Head of caudate nucleus (tissue), 42 donors: ENCODE results near the gene NFE2.
A peak's percentile ranks its signal among the peaks of the same experiment; 100 is the strongest.
"Not testable (repeated sequence)": the region's sequence is repeated elsewhere in the genome, so short reads cannot be mapped to it uniquely, and the experiment has no call there.

Experiments used
- DNase-seq, 42 donors: peaks; one replicate each; pipeline versions ENCODE4 v3.0.0 to v3.0.0-alpha.2; 2020 to 2021; ENCODE audit warnings: mixed read lengths in 7 of 42
- intact Hi-C: fragments of 100-400 bp; cut with DNase I; formaldehyde crosslinking; loops from one replicate; pipeline ENCODE4 v1.15.0; 2022

The NFE2 gene

GRCh38 chr12:54286042-54287030 is 14.5 kb downstream of the NFE2 start:
- peak in 1 of 42 donors; percentile 21 for DNase-seq
- intact Hi-C loops: no loop called here

- intact Hi-C loops: no loop called here
- no peak for DNase-seq
Observed at GRCh38 chr12:54285150-54286041, 15.4 kb downstream of the NFE2 start.

GRCh38 chr12:54284070-54284780 is 16.6 kb downstream of the NFE2 start:
- intact Hi-C loops: loop anchor here (5.0 kb wide), 1 partner anchor 43 kb away; the partner anchor contains the start of gene COPZ1
- not testable (repeated sequence) for DNase-seq

- intact Hi-C loops: loop anchor here (5.0 kb wide), 1 partner anchor 44 kb away; the partner anchor contains the start of gene COPZ1
- DNase-seq: no peak
Observed at GRCh38 chr12:54282949-54283593, 17.7 kb downstream of the NFE2 start.

- intact Hi-C loops: loop anchor here (5.0 kb wide), 1 partner anchor 46 kb away; the partner anchor contains the start of gene COPZ1
- DNase-seq: not testable (repeated sequence)
Observed at GRCh38 chr12:54281694-54282093, 19.1 kb downstream of the NFE2 start.

GRCh38 chr12:54281261-54281638 is 19.6 kb downstream of the NFE2 start:
- intact Hi-C loops: loop anchor here (5.0 kb wide), 1 partner anchor 46 kb away; the partner anchor contains the start of gene COPZ1
- not testable (repeated sequence) for DNase-seq

- intact Hi-C loops: loop anchor here (1.0 to 5.0 kb wide), 2 partner anchors 47 to 79 kb away; partner anchors contain the start of gene COPZ1
- DNase-seq: peak; percentile 90 to 99 (median 98)
Observed at GRCh38 chr12:54280468-54281260, 20.2 kb downstream of the NFE2 start, which contains the start of gene HNRNPA1. HNRNPA1 (plus strand) TSS chr12:54280726; CDS start chr12:54280808, 82 bp downstream.

- intact Hi-C loops: loop anchor here (1.0 to 5.0 kb wide), 2 partner anchors 47 to 79 kb away; partner anchors contain the start of gene COPZ1
Observed at GRCh38 chr12:54279632-54280467, 21.0 kb downstream of the NFE2 start, which contains the start of gene CBX5. CBX5 (minus strand) TSS chr12:54280122; CDS start chr12:54257650, 22,472 bp downstream.

GRCh38 chr12:54279227-54279631 is 21.6 kb downstream of the NFE2 start:
- intact Hi-C loops: no loop called here
- no peak for DNase-seq

More at GRCh38 chr12:54279632-54280467, 21.0 kb downstream of the NFE2 start, which contains the start of gene CBX5:
- peak; percentile 93 to 100 (median 98) for DNase-seq

- no peak for DNase-seq
- intact Hi-C loops: no loop called here
Observed at GRCh38 chr12:54277823-54278276, 23.0 kb downstream of the NFE2 start.

GRCh38 chr12:54276368-54276767 is 24.4 kb downstream of the NFE2 start:
- no peak for DNase-seq
- intact Hi-C loops: no loop called here

- intact Hi-C loops: no loop called here
- no peak for DNase-seq
Observed at GRCh38 chr12:54273981-54274380, 26.8 kb downstream of the NFE2 start.

GRCh38 chr12:54272214-54272613 is 28.6 kb downstream of the NFE2 start:
- no peak for DNase-seq
- intact Hi-C loops: no loop called here

GRCh38 chr12:54270345-54270744 is 30.5 kb downstream of the NFE2 start:
- intact Hi-C loops: no loop called here
- no peak for DNase-seq

- intact Hi-C loops: no loop called here
- DNase-seq: no peak
Observed at GRCh38 chr12:54266852-54267251, 34.0 kb downstream of the NFE2 start.

- intact Hi-C loops: no loop called here
Observed at GRCh38 chr12:54265364-54265812, 35.4 kb downstream of the NFE2 start.

More at GRCh38 chr12:54265364-54265812, 35.4 kb downstream of the NFE2 start:
- DNase-seq: no peak
